A673 (cell line): ENCODE data around the gene SLC38A9. TPM values are rescaled to one million over a fixed set of nuclear protein-coding genes. Genes with fewer than 3 reads are reported as not detected.

Experiments
- BruUV-seq: library from RNA; stranded (reverse); fragments of 400-500 nt; replicated peaks from 2 replicates; lab custom pipeline; 2021; lab: Mats Ljungman, UMichigan
- CTCF ChIA-PET: fragments of 300-600 bp; sonication (Branson Sonifier 250); formaldehyde crosslinking; loops from one replicate; lab custom pipeline; 2022; ENCODE audit warnings: antibody characterized with exemption; lab: Charles Lee
- POLR2A ChIA-PET: fragments of 300-600 bp; sonication (Branson Sonifier 250); formaldehyde crosslinking; loops from one replicate; lab custom pipeline; 2022; ENCODE audit warnings: antibody characterized with exemption; ENCODE audit not compliant: low non-redundant PET; lab: Charles Lee
- DNase-seq: peaks from one replicate; pipeline ENCODE4 v3.0.0-alpha.2; 2015; ENCODE audit warnings: low spot score
- H3K27ac ChIP-seq: fragments of 200-600 bp; sonication (generic); 2 replicates; pipeline ENCODE4 v1.5.1; 2016; ENCODE audit warnings: mixed run types, low read depth, mild to moderate bottlenecking, mixed read lengths, antibody characterized with exemption, low read length; ENCODE audit not compliant: poor library complexity, severe bottlenecking
- H3K27me3 ChIP-seq: fragments of 200-600 bp; sonication (generic); replicated peaks from 2 replicates; pipeline ENCODE4 v1.6.1; 2017; ENCODE audit warnings: mixed run types, low read depth, mild to moderate bottlenecking, mixed read lengths, antibody characterized with exemption, low read length; ENCODE audit not compliant: insufficient read depth, poor library complexity
- H3K36me3 ChIP-seq: fragments of 200-600 bp; sonication (generic); 2 replicates; pipeline ENCODE4 v1.6.1; 2016; ENCODE audit warnings: mixed run types, mild to moderate bottlenecking, mixed read lengths, antibody characterized with exemption, low read length; ENCODE audit not compliant: insufficient read depth, poor library complexity, severe bottlenecking
- H3K4me1 ChIP-seq: fragments of 200-600 bp; sonication (generic); 2 replicates; pipeline ENCODE4 v1.6.1; 2017; ENCODE audit warnings: mixed run types, mild to moderate bottlenecking, mixed read lengths, antibody characterized with exemption, low read length; ENCODE audit not compliant: insufficient read depth, poor library complexity, severe bottlenecking
- H3K4me3 ChIP-seq: fragments of 200-600 bp; sonication (generic); 2 replicates; pipeline ENCODE4 v1.5.1; 2016; ENCODE audit warnings: low read depth, mixed run types, mild to moderate bottlenecking, mixed read lengths, low read length; ENCODE audit not compliant: poor library complexity, severe bottlenecking
- H3K9me3 ChIP-seq: fragments of 200-600 bp; sonication (generic); 2 replicates; pipeline ENCODE4 v1.6.1; 2016; ENCODE audit warnings: mixed run types, low read depth, mild to moderate bottlenecking, mixed read lengths, antibody characterized with exemption, low read length; ENCODE audit not compliant: poor library complexity, severe bottlenecking
- CTCF ChIP-seq: fragments of 300-800, 200-600 bp; sonication (generic); conservative IDR thresholded peaks from 2 replicates; pipeline ENCODE4 v1.5.1; 2017; ENCODE audit warnings: low read depth, mild to moderate bottlenecking, antibody characterized with exemption, low read length, moderate library complexity, mixed read lengths
- EZH2 ChIP-seq: fragments of 200-600 bp; sonication (generic); IDR thresholded peaks from 2 replicates; pipeline ENCODE4 v1.6.1; 2017; ENCODE audit warnings: borderline replicate concordance, low read depth, mild to moderate bottlenecking, mixed read lengths, antibody characterized with exemption, low read length; ENCODE audit not compliant: poor library complexity, severe bottlenecking
- intact Hi-C: fragments of 100-400 bp; cut with micrococcal nuclease; formaldehyde crosslinking; loops from one replicate; pipeline ENCODE4 v1.10.0; 2022; ENCODE audit not compliant: unreplicated experiment
- total RNA-seq: library from RNA; stranded (reverse); gene quantifications from 2 replicates; pipeline ENCODE4 v1.2.3, GENCODE V29; 2021

SLC38A9 gene
- total RNA-seq, 1 experiment from 2014 or later = 22.1 TPM

- TF ChIP-seq EZH2 (no peak), CTCF (no peak)
- Histone ChIP-seq H3K27ac (no peak overlapping the region), H3K4me1 (no peaks in the 10 kb centered on the region), H3K36me3 (no peaks in the 10 kb centered on the region), H3K4me3 (no peak overlapping the region), H3K27me3 (no peaks in the 10 kb centered on the region), H3K9me3 (no peaks in the 10 kb centered on the region)
- no peak for DNase-seq
- POLR2A ChIA-PET = no interaction called here
- intact Hi-C loops = no loop called here
- BruUV-seq = no TSS peak
- CTCF ChIA-PET = no interaction called here
Measured at GRCh38 chr5:55645304-55645703, 66.8 kb downstream of the SLC38A9 start.

GRCh38 chr5:55638455-55638854 lies 73.7 kb downstream of the SLC38A9 start:
- no peak for TF ChIP-seq EZH2
- TF ChIP-seq CTCF = no peak
- POLR2A ChIA-PET = no interaction called here
- no peaks in the 10 kb centered on the region for H3K27me3 ChIP-seq
- no peaks in the 10 kb centered on the region for H3K36me3 ChIP-seq
- no peak for DNase-seq
- intact Hi-C loops = no loop called here
- CTCF ChIA-PET = no interaction called here
- no peak overlapping the region for H3K27ac ChIP-seq
- H3K9me3 ChIP-seq = no peaks in the 10 kb centered on the region
- no TSS peak for BruUV-seq
- no peak overlapping the region for H3K4me3 ChIP-seq
- peaks cover 9% of the 10 kb centered on the region for H3K4me1 ChIP-seq

GRCh38 chr5:55638051-55638450 lies 74.1 kb downstream of the SLC38A9 start:
- H3K27me3 ChIP-seq = no peaks in the 10 kb centered on the region
- POLR2A ChIA-PET = no interaction called here
- DNase-seq = no peak
- H3K4me3 ChIP-seq = no peak overlapping the region
- no peaks in the 10 kb centered on the region for H3K9me3 ChIP-seq
- TF ChIP-seq EZH2 (no peak), CTCF (no peak)
- peaks cover 9% of the 10 kb centered on the region for H3K4me1 ChIP-seq
- intact Hi-C loops = no loop called here
- no peaks in the 10 kb centered on the region for H3K36me3 ChIP-seq
- H3K27ac ChIP-seq = no peak overlapping the region
- CTCF ChIA-PET = no interaction called here
- no TSS peak for BruUV-seq
